ENCODE measurements around the gene SLC27A2. TPM values are rescaled to one million over a fixed set of nuclear protein-coding genes. Genes with fewer than 3 reads are reported as not detected.

Gene SLC27A2
- total and polyA plus RNA-seq, 2 donors (not counting 1 experiment from before 2014, with no cell fraction given), result 0.39 to 0.49 TPM

- no peak for ATAC-seq (ENCODE audit: low read depth)
- no peak overlapping the region for H3K27ac Mint-ChIP-seq
- H3K4me2 ChIP-seq (replicated peaks; ENCODE audit: low read depth, low read length, poor library complexity, severe bottlenecking), result no peak overlapping the region
Observed at GRCh38 chr15:50163719-50164410, 18.1 kb upstream of the SLC27A2 start.

GRCh38 chr15:50164458-50164857 is 17.5 kb upstream of the SLC27A2 start:
- CTCF ChIA-PET, result no interaction called here
- H3K27ac Mint-ChIP-seq, result no peak overlapping the region
- no peak for ATAC-seq (ENCODE audit: low read depth)
- TF ChIP-seq, protein P1, sequence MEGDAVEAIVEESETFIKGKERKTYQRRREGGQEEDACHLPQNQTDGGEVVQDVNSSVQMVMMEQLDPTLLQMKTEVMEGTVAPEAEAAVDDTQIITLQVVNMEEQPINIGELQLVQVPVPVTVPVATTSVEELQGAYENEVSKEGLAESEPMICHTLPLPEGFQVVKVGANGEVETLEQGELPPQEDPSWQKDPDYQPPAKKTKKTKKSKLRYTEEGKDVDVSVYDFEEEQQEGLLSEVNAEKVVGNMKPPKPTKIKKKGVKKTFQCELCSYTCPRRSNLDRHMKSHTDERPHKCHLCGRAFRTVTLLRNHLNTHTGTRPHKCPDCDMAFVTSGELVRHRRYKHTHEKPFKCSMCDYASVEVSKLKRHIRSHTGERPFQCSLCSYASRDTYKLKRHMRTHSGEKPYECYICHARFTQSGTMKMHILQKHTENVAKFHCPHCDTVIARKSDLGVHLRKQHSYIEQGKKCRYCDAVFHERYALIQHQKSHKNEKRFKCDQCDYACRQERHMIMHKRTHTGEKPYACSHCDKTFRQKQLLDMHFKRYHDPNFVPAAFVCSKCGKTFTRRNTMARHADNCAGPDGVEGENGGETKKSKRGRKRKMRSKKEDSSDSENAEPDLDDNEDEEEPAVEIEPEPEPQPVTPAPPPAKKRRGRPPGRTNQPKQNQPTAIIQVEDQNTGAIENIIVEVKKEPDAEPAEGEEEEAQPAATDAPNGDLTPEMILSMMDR (IDR thresholded peaks at IDR 0.05), result no peak
- TF ChIP-seq EZH2 (IDR thresholded peaks at IDR 0.05; ENCODE audit: borderline replicate concordance, insufficient read depth, low read depth, low read length, poor library complexity, severe bottlenecking), result no peak
- POLR2A ChIA-PET, result no interaction called here
- Histone ChIP-seq H3K4me1 (ENCODE audit: control insufficient read depth in 2 of 2, insufficient read depth in 2 of 2, low read length in 2 of 2) (peaks cover 0 to 7% of the 10 kb centered on the region in 2 donors), H3K4me2 (replicated peaks; ENCODE audit: low read depth, low read length, poor library complexity, severe bottlenecking) (no peak overlapping the region), H3K36me3 (replicated peaks in 1 of 2; ENCODE audit: control extremely low read depth in 1 of 2, control insufficient read depth in 1 of 2, extremely low read depth in 1 of 2, insufficient read depth in 2 of 2, low read length in 1 of 2) (no peaks in the 10 kb centered on the region), H3K27ac (ENCODE audit: low read length in 2 of 2) (no peak overlapping the region), H2AFZ (ENCODE audit: insufficient read depth, low read depth, low read length, poor library complexity, severe bottlenecking) (no peak overlapping the region), H4K20me1 (ENCODE audit: control insufficient read depth, insufficient read depth, low read length, poor library complexity, severe bottlenecking) (no peaks in the 10 kb centered on the region), H3K9ac (ENCODE audit: low read length) (no peak overlapping the region), H3K27me3 (replicated peaks in 1 of 4; ENCODE audit: control extremely low read depth in 1 of 4, control insufficient read depth in 3 of 4, insufficient read depth in 4 of 4, low read length in 3 of 4) (peaks cover 0 to 5% (median 0%) of the 10 kb centered on the region in 4 experiments), H3K9me3 (ENCODE audit: control extremely low read depth in 1 of 3, control insufficient read depth in 2 of 3, insufficient read depth in 1 of 3, low read length in 2 of 3) (no peaks in the 10 kb centered on the region), H3K79me2 (ENCODE audit: control insufficient read depth, insufficient read depth, low read length) (no peaks in the 10 kb centered on the region), H3K4me3 (ENCODE audit: control extremely low read depth in 1 of 5, extremely low read depth in 1 of 5, insufficient read depth in 1 of 5, low read depth in 2 of 5, low read length in 4 of 5) (no peak overlapping the region)
- intact Hi-C loops (cut with micrococcal nuclease), result no loop called here
- no peaks in the 10 kb centered on the region for H3K9me3 Mint-ChIP-seq (ENCODE audit: insufficient read depth)
- H3K27me3 Mint-ChIP-seq, result peaks cover 22% of the 10 kb centered on the region
- peaks cover 3% of the 10 kb centered on the region for H3K4me1 Mint-ChIP-seq
- H3K4me3 Mint-ChIP-seq, result no peak overlapping the region
- DNase-seq, result no peak
- 89% methylated on average over 1 of the region's 1 CpG for WGBS (ENCODE audit: insufficient coverage)

More at GRCh38 chr15:50163719-50164410, 18.1 kb upstream of the SLC27A2 start:
- WGBS (ENCODE audit: insufficient coverage), result 86% methylated on average over 1 of the region's 2 CpGs
- H3K4me3 Mint-ChIP-seq, result no peak overlapping the region
- Histone ChIP-seq H3K4me1 (ENCODE audit: control insufficient read depth in 2 of 2, insufficient read depth in 2 of 2, low read length in 2 of 2) (peaks cover 0 to 7% of the 10 kb centered on the region in 2 donors), H3K27me3 (replicated peaks in 1 of 4; ENCODE audit: control extremely low read depth in 1 of 4, control insufficient read depth in 3 of 4, insufficient read depth in 4 of 4, low read length in 3 of 4) (peaks cover 0 to 5% (median 0%) of the 10 kb centered on the region in 4 experiments), H3K36me3 (replicated peaks in 1 of 2; ENCODE audit: control extremely low read depth in 1 of 2, control insufficient read depth in 1 of 2, extremely low read depth in 1 of 2, insufficient read depth in 2 of 2, low read length in 1 of 2) (no peaks in the 10 kb centered on the region), H3K27ac (ENCODE audit: low read length in 2 of 2) (no peak overlapping the region), H3K79me2 (ENCODE audit: control insufficient read depth, insufficient read depth, low read length) (no peaks in the 10 kb centered on the region), H3K9ac (ENCODE audit: low read length) (no peak overlapping the region), H3K9me3 (ENCODE audit: control extremely low read depth in 1 of 3, control insufficient read depth in 2 of 3, insufficient read depth in 1 of 3, low read length in 2 of 3) (no peaks in the 10 kb centered on the region), H2AFZ (ENCODE audit: insufficient read depth, low read depth, low read length, poor library complexity, severe bottlenecking) (no peak overlapping the region), H3K4me3 (ENCODE audit: control extremely low read depth in 1 of 5, extremely low read depth in 1 of 5, insufficient read depth in 1 of 5, low read depth in 2 of 5, low read length in 4 of 5) (no peak overlapping the region), H4K20me1 (ENCODE audit: control insufficient read depth, insufficient read depth, low read length, poor library complexity, severe bottlenecking) (no peaks in the 10 kb centered on the region)
- CTCF ChIA-PET, result no interaction called here
- no peak for DNase-seq
- POLR2A ChIA-PET, result no interaction called here
- peaks cover 3% of the 10 kb centered on the region for H3K4me1 Mint-ChIP-seq
- TF ChIP-seq, protein P1 (IDR thresholded peaks at IDR 0.05), result no peak
- TF ChIP-seq EZH2 (IDR thresholded peaks at IDR 0.05; ENCODE audit: borderline replicate concordance, insufficient read depth, low read depth, low read length, poor library complexity, severe bottlenecking), result no peak
- H3K27me3 Mint-ChIP-seq, result peaks cover 22% of the 10 kb centered on the region
- intact Hi-C loops (cut with micrococcal nuclease), result no loop called here
- no peaks in the 10 kb centered on the region for H3K9me3 Mint-ChIP-seq (ENCODE audit: insufficient read depth)

All from B cell (primary cell).